Karpas-422 (cell line): ENCODE data around the gene MYH7. TPM values are rescaled to one million over a fixed set of nuclear protein-coding genes. Genes with fewer than 3 reads are reported as not detected.
"Not testable (repeated sequence)": the region's sequence is repeated elsewhere in the genome, so short reads cannot be mapped to it uniquely, and the experiment has no call there.

ENCODE experiments used
- DNase-seq: peaks from one replicate; pipeline ENCODE4 v3.0.0-alpha.2; 2015
- H2AFZ ChIP-seq: fragments of 200-600 bp; sonication (generic); 2 replicates; pipeline ENCODE4 v1.6.1; 2014; ENCODE audit warnings: antibody characterized with exemption, low read length, mixed read lengths
- H3K27ac ChIP-seq: fragments of 200-600 bp; sonication (generic); 2 replicates; pipeline ENCODE4 v1.5.1; 2014; ENCODE audit warnings: mild to moderate bottlenecking, low read length, moderate library complexity
- H3K27me3 ChIP-seq: fragments of 200-600 bp; sonication (generic); 2 replicates; pipeline ENCODE4 v1.6.1; 2014; ENCODE audit warnings: low read length, mixed read lengths
- H3K36me3 ChIP-seq: fragments of 200-600 bp; sonication (generic); 2 replicates; pipeline ENCODE4 v1.6.1; 2014; ENCODE audit warnings: low read length, mixed read lengths; ENCODE audit not compliant: insufficient read depth
- H3K4me1 ChIP-seq: fragments of 200-600 bp; sonication (generic); 2 replicates; pipeline ENCODE4 v1.6.1; 2014; ENCODE audit warnings: mild to moderate bottlenecking, low read length, mixed read lengths
- H3K4me2 ChIP-seq: fragments of 200-600 bp; sonication (generic); 2 replicates; pipeline ENCODE4 v1.6.1; 2014; ENCODE audit warnings: low read length, low read depth, mild to moderate bottlenecking; ENCODE audit not compliant: poor library complexity, severe bottlenecking
- H3K4me3 ChIP-seq: fragments of 200-600 bp; sonication (generic); 2 replicates; pipeline ENCODE4 v1.5.1; 2014; ENCODE audit warnings: mild to moderate bottlenecking, antibody characterized with exemption, low read length, mixed read lengths
- H3K79me2 ChIP-seq: fragments of 200-600 bp; sonication (generic); 2 replicates; pipeline ENCODE4 v1.6.1; 2014; ENCODE audit warnings: mild to moderate bottlenecking, low read length, mixed read lengths
- H3K9ac ChIP-seq: fragments of 200-600 bp; sonication (generic); 2 replicates; pipeline ENCODE4 v1.6.0; 2014; ENCODE audit warnings: low read length
- H3K9me2 ChIP-seq: fragments of 200-600 bp; sonication (generic), shearing (Covaris generic); replicated peaks from 2 replicates; pipeline ENCODE4 v1.6.0; 2014; ENCODE audit warnings: mild to moderate bottlenecking, low read length, moderate library complexity; ENCODE audit not compliant: insufficient read depth
- H3K9me3 ChIP-seq: fragments of 300-700, 200-600 bp; sonication (generic); 2 replicates; pipeline ENCODE4 v1.6.1; 2014; ENCODE audit warnings: low read length, mixed read lengths
- H4K20me1 ChIP-seq: fragments of 200-600 bp; sonication (generic); 2 replicates; pipeline ENCODE4 v1.6.1; 2014; ENCODE audit warnings: mild to moderate bottlenecking, antibody characterized with exemption, low read length, low read depth; ENCODE audit not compliant: insufficient read depth
- total RNA-seq: library from RNA; depleted of rRNA; stranded (reverse); fragments of >200 nt; shearing (Covaris generic); gene quantifications from 2 replicates; pipeline ENCODE4 v1.2.3, GENCODE V29; 2014; ENCODE audit warnings: low replicate concordance

MYH7 gene
- total RNA-seq, 1 experiment from 2014 or later: not detected

- DNase-seq: no peak
- Histone ChIP-seq H3K9me3 (no peaks in the 10 kb centered on the region), H3K27ac (no peak overlapping the region), H3K9ac (no peak overlapping the region), H3K36me3 (no peaks in the 10 kb centered on the region), H3K4me2 (no peak overlapping the region), H3K4me1 (peaks cover 4% of the 10 kb centered on the region; the same call in 1 of the 2 replicates), H3K79me2 (no peaks in the 10 kb centered on the region), H3K9me2 (no peaks in the 10 kb centered on the region), H4K20me1 (0 out of 2 replicates have a peak, but pooled peaks cover 5% of the 10 kb centered on the region), H2AFZ (no peak overlapping the region), H3K27me3 (no peaks in the 10 kb centered on the region), H3K4me3 (no peak overlapping the region)
Measured at GRCh38 chr14:23399591-23399990, 35.9 kb downstream of the MYH7 start.

DNA sequence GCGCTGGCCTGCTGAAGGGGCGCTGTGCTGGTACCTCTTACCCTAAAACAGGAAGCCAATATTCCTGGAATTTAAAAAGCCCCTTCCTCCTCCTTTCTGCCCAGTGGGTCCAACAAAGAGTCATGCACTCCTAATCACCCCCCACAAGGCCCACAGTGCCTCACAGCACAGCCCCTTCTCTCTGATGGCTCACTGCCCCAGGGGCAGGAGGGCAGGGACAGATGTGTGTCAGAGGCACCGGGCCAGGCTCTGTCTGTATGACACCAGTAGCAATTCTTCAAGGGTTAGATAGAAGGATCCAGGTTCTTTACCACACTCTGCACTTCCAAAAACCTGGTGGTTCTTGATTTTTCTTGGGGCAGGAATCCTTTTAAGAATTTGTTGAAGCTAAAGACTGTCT is 36.3 kb downstream of the MYH7 start:
- no peak overlapping the region for H3K4me3 ChIP-seq
- peaks cover 4% of the 10 kb centered on the region; the same call in 1 of the 2 replicates for H3K4me1 ChIP-seq
- H3K9ac ChIP-seq: no peak overlapping the region
- no peaks in the 10 kb centered on the region for H3K9me3 ChIP-seq
- H4K20me1 ChIP-seq: 0 out of 2 replicates have a peak, but pooled peaks cover 3% of the 10 kb centered on the region
- no peak for DNase-seq
- H3K27me3 ChIP-seq: no peaks in the 10 kb centered on the region
- no peaks in the 10 kb centered on the region for H3K36me3 ChIP-seq
- no peaks in the 10 kb centered on the region for H3K79me2 ChIP-seq
- H3K4me2 ChIP-seq: no peak overlapping the region
- no peaks in the 10 kb centered on the region for H3K9me2 ChIP-seq
- no peak overlapping the region for H3K27ac ChIP-seq
- H2AFZ ChIP-seq: no peak overlapping the region

GRCh38 chr14:23398348-23398747 is 37.1 kb downstream of the MYH7 start:
- Histone ChIP-seq H3K79me2 (no peaks in the 10 kb centered on the region), H3K4me3 (no peak overlapping the region), H3K9me3 (no peaks in the 10 kb centered on the region), H3K9ac (no peak overlapping the region), H4K20me1 (no peaks in the 10 kb centered on the region), H3K27me3 (no peaks in the 10 kb centered on the region), H2AFZ (no peak overlapping the region), H3K36me3 (no peaks in the 10 kb centered on the region), H3K9me2 (no peaks in the 10 kb centered on the region), H3K4me1 (peaks cover 4% of the 10 kb centered on the region; the same call in 1 of the 2 replicates), H3K27ac (no peak overlapping the region), H3K4me2 (no peak overlapping the region)
- no peak for DNase-seq

GRCh38 chr14:23396781-23397407 is 38.6 kb downstream of the MYH7 start:
- no peaks in the 10 kb centered on the region for H4K20me1 ChIP-seq
- no peaks in the 10 kb centered on the region for H3K79me2 ChIP-seq
- H3K36me3 ChIP-seq: no peaks in the 10 kb centered on the region
- no peak for DNase-seq
- no peak overlapping the region for H3K9ac ChIP-seq
- no peak overlapping the region for H3K4me3 ChIP-seq
- H3K4me2 ChIP-seq: no peak overlapping the region
- no peaks in the 10 kb centered on the region for H3K27me3 ChIP-seq
- H3K4me1 ChIP-seq: peaks cover 4% of the 10 kb centered on the region; the same call in 1 of the 2 replicates
- no peak overlapping the region for H2AFZ ChIP-seq
- H3K9me2 ChIP-seq: no peaks in the 10 kb centered on the region
- H3K27ac ChIP-seq: no peak overlapping the region
- H3K9me3 ChIP-seq: no peaks in the 10 kb centered on the region

- peaks cover 4% of the 10 kb centered on the region; the same call in 1 of the 2 replicates for H3K4me1 ChIP-seq
- H3K27ac ChIP-seq: no peak overlapping the region
- H3K9me2 ChIP-seq: no peaks in the 10 kb centered on the region
- no peaks in the 10 kb centered on the region for H3K79me2 ChIP-seq
- no peaks in the 10 kb centered on the region for H4K20me1 ChIP-seq
- no peaks in the 10 kb centered on the region for H3K36me3 ChIP-seq
- no peak overlapping the region for H3K9ac ChIP-seq
- H3K4me2 ChIP-seq: no peak overlapping the region
- no peaks in the 10 kb centered on the region for H3K9me3 ChIP-seq
- no peak for DNase-seq
- H2AFZ ChIP-seq: no peak overlapping the region
- no peaks in the 10 kb centered on the region for H3K27me3 ChIP-seq
- no peak overlapping the region for H3K4me3 ChIP-seq
Measured at GRCh38 chr14:23396126-23396525, 39.3 kb downstream of the MYH7 start.

GRCh38 chr14:23392613-23393012 is 42.8 kb downstream of the MYH7 start:
- Histone ChIP-seq H3K9me2 (no peaks in the 10 kb centered on the region), H2AFZ (no peak overlapping the region), H3K36me3 (no peaks in the 10 kb centered on the region), H3K4me3 (no peak overlapping the region), H3K27ac (no peak overlapping the region), H3K79me2 (no peaks in the 10 kb centered on the region), H3K9me3 (no peaks in the 10 kb centered on the region), H3K4me1 (peaks cover 4% of the 10 kb centered on the region; the same call in 1 of the 2 replicates), H4K20me1 (no peaks in the 10 kb centered on the region), H3K4me2 (no peak overlapping the region), H3K9ac (no peak overlapping the region), H3K27me3 (no peaks in the 10 kb centered on the region)
- DNase-seq: no peak

DNA sequence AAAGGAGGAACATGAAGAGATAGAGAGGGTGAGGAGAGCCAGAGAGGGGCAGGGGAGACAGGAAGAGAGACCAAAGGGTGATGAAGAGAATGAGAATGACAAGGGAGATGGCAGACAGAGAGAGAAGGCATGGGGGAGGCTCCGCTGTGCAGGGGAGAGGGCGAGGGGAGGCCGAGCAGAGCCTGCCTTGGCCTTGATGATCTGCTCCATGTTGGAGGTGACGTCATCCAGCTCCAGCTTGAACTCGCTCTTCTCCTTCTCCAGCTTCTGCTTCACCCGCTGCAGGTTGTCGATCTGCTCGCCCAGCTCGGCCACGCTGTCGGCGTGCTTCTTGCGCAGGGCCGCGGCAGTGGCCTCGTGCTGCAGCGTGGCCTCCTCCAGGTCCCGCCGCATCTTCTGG is 45.6 kb downstream of the MYH7 start:
- H3K36me3 ChIP-seq, H3K27ac ChIP-seq, H3K9ac ChIP-seq, H3K9me3 ChIP-seq, DNase-seq, H3K4me1 ChIP-seq, H2AFZ ChIP-seq, H3K9me2 ChIP-seq, H3K4me3 ChIP-seq, H3K27me3 ChIP-seq, H3K79me2 ChIP-seq, H3K4me2 ChIP-seq, H4K20me1 ChIP-seq: not testable (repeated sequence)

GRCh38 chr14:23389396-23389795 is 46.1 kb downstream of the MYH7 start:
- H4K20me1 ChIP-seq: no peaks in the 10 kb centered on the region
- no peak overlapping the region for H3K9ac ChIP-seq
- DNase-seq: no peak
- H3K4me3 ChIP-seq: no peak overlapping the region
- no peaks in the 10 kb centered on the region for H3K9me2 ChIP-seq
- H3K4me1 ChIP-seq: no peaks in the 10 kb centered on the region
- H3K9me3 ChIP-seq: no peaks in the 10 kb centered on the region
- H3K79me2 ChIP-seq: no peaks in the 10 kb centered on the region
- H3K27me3 ChIP-seq: no peaks in the 10 kb centered on the region
- H2AFZ ChIP-seq: no peak overlapping the region
- H3K36me3 ChIP-seq: no peaks in the 10 kb centered on the region
- no peak overlapping the region for H3K27ac ChIP-seq
- no peak overlapping the region for H3K4me2 ChIP-seq
